Stomach (tissue), 4 donors: Measurements from ENCODE around the gene KIAA1671.

ENCODE experiments used
- EP300 ChIP-seq: sonication (generic); formaldehyde crosslinking; IDR thresholded peaks from one replicate; pipeline ENCODE4 v1.6.1; 2017; ENCODE audit warnings: antibody characterized with exemption
- POLR2A ChIP-seq, 4 donors: fragments of 450-650 bp; IDR thresholded peaks; one replicate each; pipeline ENCODE4 v1.6.1; 2016; ENCODE audit warnings: antibody characterized with exemption in 4 of 4, control low read depth in 2 of 4, mild to moderate bottlenecking in 1 of 4, moderate library complexity in 1 of 4
- POLR2AphosphoS5 ChIP-seq, 3 donors: sonication (generic); formaldehyde crosslinking; IDR thresholded peaks; one replicate each; pipeline ENCODE4 v1.6.1; 2016; ENCODE audit warnings: antibody characterized with exemption in 3 of 3
- TF ChIP-seq, protein P1 (sequence below), 7 experiments: fragments of 450-650 bp in 4 of 7; fragments of 200-600 bp in 3 of 7; sonication (generic) in 3 of 7; IDR thresholded peaks; one replicate each; pipeline ENCODE4 v1.5.1; 2016 to 2019; ENCODE audit warnings: antibody characterized with exemption in 7 of 7, control low read depth in 2 of 7, mild to moderate bottlenecking in 1 of 7

DNA sequence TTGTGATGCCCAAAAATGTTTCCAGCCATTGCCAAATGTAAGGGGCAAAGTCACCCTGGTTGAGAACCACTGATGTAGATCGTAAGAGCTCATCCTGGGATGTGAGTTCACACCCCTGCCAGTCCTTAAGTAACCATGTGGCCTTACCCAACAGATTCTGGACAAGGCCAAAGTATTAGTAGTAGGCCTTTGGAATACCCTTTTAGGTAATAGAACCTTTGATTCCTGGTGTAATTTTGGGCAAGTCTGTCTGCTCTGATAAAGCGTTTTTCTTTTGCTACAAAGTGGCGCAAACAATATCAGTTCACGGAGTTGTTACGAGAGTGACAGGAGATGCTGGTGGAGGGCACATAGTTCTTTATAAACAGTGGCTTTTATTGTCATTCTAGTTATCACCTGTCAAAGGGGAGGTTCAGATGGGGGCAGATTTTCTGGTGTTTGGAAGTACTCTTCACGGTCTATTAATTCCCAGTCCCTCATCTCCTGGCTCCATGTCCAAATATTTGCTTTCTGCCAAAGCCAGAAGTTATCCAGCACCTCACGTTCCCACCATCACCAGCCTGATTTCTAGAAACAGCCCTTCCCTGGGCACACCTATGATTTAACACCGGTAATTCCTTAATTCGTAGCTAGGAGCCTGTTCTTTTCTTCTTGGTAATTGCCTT is 173.3 kb downstream of the KIAA1671 start:
- TF ChIP-seq POLR2A (IDR thresholded peaks at IDR 0.05) (no peak), POLR2AphosphoS5 (IDR thresholded peaks at IDR 0.05) (no peak), EP300 (no peak)
- TF ChIP-seq, protein P1, sequence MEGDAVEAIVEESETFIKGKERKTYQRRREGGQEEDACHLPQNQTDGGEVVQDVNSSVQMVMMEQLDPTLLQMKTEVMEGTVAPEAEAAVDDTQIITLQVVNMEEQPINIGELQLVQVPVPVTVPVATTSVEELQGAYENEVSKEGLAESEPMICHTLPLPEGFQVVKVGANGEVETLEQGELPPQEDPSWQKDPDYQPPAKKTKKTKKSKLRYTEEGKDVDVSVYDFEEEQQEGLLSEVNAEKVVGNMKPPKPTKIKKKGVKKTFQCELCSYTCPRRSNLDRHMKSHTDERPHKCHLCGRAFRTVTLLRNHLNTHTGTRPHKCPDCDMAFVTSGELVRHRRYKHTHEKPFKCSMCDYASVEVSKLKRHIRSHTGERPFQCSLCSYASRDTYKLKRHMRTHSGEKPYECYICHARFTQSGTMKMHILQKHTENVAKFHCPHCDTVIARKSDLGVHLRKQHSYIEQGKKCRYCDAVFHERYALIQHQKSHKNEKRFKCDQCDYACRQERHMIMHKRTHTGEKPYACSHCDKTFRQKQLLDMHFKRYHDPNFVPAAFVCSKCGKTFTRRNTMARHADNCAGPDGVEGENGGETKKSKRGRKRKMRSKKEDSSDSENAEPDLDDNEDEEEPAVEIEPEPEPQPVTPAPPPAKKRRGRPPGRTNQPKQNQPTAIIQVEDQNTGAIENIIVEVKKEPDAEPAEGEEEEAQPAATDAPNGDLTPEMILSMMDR (IDR thresholded peaks at IDR 0.05) = no peak
